Measurements from ENCODE around the gene MARK3.

- TF ChIP-seq CTCF (IDR thresholded peaks at IDR 0.05) (no peak), POLR2A (IDR thresholded peaks at IDR 0.05) (no peak)
Observed at GRCh38 chr14:103514596-103515421, 129.6 kb downstream of the MARK3 start.

Data from lower leg skin (tissue), 3 donors.